GM23338 (cell line): ENCODE data around the gene CEBPE.

Experiments
- POLR2AphosphoS5 ChIP-seq: IDR thresholded peaks from 2 replicates; pipeline ENCODE4 v1.6.1; 2016; ENCODE audit warnings: antibody characterized with exemption, low read depth
- TF ChIP-seq, protein P1 (sequence below), 2 experiments: fragments of 200-600 bp in 1 of 2; sonication (generic) in 1 of 2; conservative IDR thresholded peaks; 2 replicates each; pipeline versions ENCODE4 v1.5.1 to v1.6.1; 2016 to 2017; ENCODE audit warnings: antibody characterized with exemption in 2 of 2, low read depth in 2 of 2, mild to moderate bottlenecking in 2 of 2, moderate library complexity in 1 of 2

DNA sequence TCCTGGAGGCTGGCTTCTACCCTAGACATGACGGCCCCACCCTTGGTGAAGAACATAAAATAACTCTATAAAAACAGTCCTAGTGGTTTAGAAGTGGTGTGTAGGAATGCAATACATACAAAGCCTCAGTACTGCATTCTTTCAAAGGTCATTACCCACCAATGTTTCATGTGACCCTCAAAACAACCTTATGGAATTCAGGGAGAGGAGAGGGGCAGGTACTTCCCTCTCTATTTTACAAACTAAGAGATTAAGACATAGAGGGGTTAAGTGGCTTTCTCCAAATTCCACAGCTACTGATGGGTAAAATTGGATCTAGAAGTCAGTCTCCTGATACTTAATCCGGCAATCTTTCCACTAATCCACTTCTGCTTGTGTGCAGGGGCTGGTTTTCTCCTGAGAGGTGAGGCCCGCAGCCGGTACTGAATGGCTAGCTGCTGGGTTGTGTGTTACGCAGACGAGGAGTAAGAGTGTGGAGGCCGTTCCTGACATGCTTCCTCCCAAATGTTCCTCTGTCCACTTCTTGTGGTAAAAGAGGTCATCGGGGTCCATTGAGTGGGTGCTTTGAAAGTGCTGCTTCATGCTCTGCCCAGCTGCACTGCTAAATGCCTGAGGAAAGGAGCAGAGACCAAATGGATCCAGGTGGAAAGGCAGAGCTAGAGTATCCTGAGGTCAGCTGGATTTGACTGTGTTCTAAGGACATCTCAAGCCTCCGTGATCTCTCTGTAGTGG, 48.2 kb upstream of the CEBPE start:
- no peak for TF ChIP-seq POLR2AphosphoS5
- TF ChIP-seq, protein P1, sequence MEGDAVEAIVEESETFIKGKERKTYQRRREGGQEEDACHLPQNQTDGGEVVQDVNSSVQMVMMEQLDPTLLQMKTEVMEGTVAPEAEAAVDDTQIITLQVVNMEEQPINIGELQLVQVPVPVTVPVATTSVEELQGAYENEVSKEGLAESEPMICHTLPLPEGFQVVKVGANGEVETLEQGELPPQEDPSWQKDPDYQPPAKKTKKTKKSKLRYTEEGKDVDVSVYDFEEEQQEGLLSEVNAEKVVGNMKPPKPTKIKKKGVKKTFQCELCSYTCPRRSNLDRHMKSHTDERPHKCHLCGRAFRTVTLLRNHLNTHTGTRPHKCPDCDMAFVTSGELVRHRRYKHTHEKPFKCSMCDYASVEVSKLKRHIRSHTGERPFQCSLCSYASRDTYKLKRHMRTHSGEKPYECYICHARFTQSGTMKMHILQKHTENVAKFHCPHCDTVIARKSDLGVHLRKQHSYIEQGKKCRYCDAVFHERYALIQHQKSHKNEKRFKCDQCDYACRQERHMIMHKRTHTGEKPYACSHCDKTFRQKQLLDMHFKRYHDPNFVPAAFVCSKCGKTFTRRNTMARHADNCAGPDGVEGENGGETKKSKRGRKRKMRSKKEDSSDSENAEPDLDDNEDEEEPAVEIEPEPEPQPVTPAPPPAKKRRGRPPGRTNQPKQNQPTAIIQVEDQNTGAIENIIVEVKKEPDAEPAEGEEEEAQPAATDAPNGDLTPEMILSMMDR (conservative IDR thresholded peaks at IDR 0.05; ENCODE audit: low read depth in 2 of 2) = no peak
